ENCODE measurements around the gene SLIT1.

DNA sequence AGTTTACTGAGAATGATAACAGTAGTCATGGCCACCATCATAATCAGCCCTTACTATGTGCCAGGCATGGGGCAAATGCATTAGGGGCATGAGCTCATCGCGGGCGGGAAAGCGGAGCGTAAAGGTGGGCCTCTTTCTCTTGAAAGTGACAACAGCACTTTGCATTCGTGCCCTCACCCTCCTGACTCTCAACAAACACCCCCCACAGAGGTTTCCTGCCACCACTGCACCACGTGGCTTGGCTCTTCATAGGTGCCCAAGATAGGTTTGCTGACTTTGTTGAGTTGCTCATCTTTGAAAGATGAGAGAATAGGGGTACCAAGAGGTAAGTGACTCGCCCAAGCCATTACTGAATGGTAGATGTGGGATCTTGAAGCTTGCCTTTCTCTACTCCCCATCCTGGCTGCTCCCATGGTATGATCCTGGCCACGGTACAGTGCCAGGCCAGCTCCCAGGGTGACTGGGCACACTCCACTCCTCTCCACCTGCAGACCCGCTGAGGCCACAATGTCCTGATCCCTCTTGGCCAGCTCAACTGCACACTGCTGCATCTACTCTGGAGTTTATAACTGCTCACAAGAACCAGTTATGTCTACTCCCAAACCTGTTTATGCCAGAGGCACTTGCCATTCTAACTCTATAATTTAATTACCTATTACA, 26.0 kb downstream of the SLIT1 start:
- TF ChIP-seq POLR2A (IDR thresholded peaks at IDR 0.05; ENCODE audit: low read depth, low read length) (no peak), POLR2AphosphoS5 (IDR thresholded peaks at IDR 0.05; ENCODE audit: low read depth, low read length) (no peak)

All from GM12892 (cell line).